ENCODE results near the gene EHD3.

EHD3 gene

DNA sequence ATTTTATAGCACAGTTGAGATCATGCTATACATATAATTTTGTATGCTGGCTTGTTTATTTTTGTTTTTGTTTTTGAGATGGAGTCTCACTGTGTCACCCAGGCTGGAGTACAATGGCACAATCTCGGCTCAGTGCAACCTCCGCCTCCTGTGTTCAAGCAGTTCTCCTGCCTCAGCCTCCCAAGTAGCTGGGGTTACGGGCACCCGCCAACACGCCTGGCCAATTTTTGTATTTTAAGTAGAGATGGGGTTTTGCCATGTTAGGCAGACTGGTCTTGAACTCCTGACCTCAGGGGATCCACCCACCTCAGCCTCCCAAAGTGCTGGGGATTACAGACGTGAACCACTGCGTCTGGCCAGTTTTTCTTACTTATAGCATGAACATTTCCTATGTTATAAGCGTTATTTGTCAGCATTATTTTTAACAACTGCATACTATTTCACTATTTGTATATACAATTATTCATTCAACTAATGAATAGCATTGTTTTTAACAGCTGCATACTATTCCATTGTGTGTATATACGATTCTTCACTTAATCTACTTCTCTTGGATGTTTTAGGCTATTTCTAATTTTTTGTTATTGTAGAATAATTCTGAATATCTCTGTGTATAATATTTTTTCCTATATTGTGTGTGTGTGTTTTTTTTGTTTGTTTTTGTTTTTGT, 3.5 kb downstream of the EHD3 start:
- POLR2A ChIA-PET (ENCODE audit: low non-redundant PET): no interaction called here
- TF ChIP-seq, protein P1, sequence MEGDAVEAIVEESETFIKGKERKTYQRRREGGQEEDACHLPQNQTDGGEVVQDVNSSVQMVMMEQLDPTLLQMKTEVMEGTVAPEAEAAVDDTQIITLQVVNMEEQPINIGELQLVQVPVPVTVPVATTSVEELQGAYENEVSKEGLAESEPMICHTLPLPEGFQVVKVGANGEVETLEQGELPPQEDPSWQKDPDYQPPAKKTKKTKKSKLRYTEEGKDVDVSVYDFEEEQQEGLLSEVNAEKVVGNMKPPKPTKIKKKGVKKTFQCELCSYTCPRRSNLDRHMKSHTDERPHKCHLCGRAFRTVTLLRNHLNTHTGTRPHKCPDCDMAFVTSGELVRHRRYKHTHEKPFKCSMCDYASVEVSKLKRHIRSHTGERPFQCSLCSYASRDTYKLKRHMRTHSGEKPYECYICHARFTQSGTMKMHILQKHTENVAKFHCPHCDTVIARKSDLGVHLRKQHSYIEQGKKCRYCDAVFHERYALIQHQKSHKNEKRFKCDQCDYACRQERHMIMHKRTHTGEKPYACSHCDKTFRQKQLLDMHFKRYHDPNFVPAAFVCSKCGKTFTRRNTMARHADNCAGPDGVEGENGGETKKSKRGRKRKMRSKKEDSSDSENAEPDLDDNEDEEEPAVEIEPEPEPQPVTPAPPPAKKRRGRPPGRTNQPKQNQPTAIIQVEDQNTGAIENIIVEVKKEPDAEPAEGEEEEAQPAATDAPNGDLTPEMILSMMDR (conservative IDR thresholded peaks at IDR 0.05; ENCODE audit: low read depth): no peak
- CTCF ChIA-PET: interaction anchor here (0.6 kb wide), 1 partner anchor 37 kb away, joined by 3 read pairs; no protein-coding TSS in a partner anchor
- no peak overlapping the region for H3K27ac ChIP-seq
- DNase-seq (ENCODE audit: low spot score): no peak

DNA sequence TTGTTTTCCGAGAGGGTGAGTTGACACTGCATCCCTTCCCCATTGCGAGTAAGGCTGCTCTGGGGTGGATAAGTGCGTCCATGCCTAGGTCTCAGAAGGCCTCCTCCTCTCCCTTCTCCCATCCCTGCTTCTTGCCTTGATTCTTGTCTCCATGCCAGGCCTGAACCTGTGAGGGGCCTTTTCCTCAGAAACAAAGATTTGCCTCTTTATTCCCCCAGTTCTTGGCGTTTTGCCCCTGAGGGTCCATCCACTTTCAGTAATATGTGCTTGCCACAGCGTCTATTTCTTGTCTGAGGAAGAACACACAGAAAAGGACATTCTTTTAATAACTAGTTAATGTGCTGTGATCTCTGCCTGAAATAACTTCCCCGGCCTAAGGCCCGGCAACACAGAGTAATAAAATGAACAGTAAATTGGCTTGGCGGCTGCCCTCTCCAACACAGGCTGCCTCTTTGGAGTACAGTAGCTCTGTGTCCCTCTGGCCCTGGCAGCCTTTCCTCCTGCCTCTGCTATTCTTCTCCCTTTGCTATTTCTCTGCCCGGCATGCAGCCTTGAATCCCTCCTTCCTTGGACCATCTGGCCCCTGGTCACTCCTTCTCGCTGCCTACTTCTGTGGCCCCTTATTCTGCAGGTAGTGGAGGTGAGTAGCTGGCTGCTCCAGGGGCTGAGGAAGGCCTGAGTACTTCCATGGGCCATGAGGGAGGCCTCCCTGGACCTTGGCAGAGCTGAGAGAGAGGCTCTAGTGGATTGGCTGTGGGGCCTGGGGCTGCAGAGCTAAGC, 4.4 kb downstream of the EHD3 start:
- DNase-seq (ENCODE audit: low spot score): no peak
- H3K27ac ChIP-seq: no peak overlapping the region
- ChIA-PET CTCF (interaction anchor here (0.6 kb wide), 1 partner anchor 1125 kb away, joined by 4 read pairs; no protein-coding TSS in a partner anchor), POLR2A (ENCODE audit: low non-redundant PET) (no interaction called here)
- TF ChIP-seq, protein P1 (conservative IDR thresholded peaks at IDR 0.05; ENCODE audit: low read depth): no peak

DNA sequence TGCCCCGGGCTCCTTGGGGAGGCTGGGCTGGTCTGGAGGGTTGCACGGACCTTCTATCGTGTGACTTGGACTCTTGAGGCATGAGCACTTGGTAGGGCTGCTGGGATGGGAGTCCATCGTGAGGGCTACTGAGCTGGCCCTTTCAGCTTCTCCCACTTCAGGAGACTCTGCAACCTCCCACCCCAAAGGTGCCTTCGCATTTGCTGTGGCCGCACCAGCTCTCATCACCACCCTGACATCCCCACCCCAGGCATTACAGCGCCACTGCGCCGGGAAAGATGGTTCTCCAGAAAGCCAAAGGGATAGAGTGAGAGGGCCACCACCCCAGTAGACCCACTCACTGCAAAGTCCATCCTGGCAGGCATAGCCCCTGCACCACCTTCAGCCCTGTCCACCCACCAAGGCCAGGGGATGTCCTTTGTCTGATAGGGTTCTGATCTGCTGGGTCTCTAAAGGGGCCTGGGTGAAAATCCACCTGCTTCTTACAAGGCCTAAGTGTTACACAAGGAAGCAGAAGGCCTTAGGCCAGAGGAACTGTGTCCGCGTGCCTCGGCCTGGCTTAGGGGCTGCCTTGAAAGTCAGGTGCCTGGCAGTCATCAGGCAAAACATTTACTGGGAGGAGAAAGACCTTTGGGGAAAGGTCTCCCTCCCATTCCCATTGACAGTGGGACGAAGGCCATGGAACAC, 5.1 kb downstream of the EHD3 start:
- no peak overlapping the region for H3K27ac ChIP-seq
- POLR2A ChIA-PET (ENCODE audit: low non-redundant PET): no interaction called here
- TF ChIP-seq, protein P1 (conservative IDR thresholded peaks at IDR 0.05; ENCODE audit: low read depth): no peak
- CTCF ChIA-PET: interaction anchor here (0.6 kb wide), 1 partner anchor 1124 kb away, joined by 4 read pairs; no protein-coding TSS in a partner anchor
- no peak for DNase-seq (ENCODE audit: low spot score)

DNA sequence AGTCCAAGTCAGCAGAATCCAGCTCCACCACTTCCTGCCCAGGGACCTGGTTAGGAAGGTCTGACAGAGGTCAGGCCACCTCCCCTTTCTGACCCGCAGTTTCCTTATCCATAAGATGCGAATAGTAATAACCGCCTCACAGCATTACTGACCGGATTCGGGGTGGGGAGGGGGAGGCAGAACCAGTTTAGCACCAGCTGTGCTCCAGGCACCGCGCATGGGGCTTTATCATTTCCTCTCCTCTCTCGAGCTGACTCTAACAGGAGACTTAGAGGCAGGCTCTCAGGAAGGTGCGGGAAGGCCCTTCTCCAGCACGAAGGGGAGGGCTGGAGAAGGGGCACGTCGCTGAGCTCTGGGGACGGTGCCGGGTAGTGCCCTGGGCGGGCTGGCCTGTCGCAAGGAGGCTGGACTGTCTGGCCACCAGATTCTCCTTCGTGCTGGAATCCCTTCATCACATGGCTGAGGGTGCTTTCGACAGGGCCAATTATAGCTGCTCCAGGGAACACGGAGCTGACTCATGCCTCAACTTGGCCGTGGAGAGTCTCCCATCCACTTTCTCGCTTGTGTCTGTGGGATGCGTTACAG, 5.7 kb downstream of the EHD3 start:
- ChIA-PET POLR2A (ENCODE audit: low non-redundant PET) (no interaction called here), CTCF (no interaction called here)
- no peak for DNase-seq (ENCODE audit: low spot score)
- TF ChIP-seq, protein P1 (conservative IDR thresholded peaks at IDR 0.05; ENCODE audit: low read depth): no peak
- no peak overlapping the region for H3K27ac ChIP-seq

DNA sequence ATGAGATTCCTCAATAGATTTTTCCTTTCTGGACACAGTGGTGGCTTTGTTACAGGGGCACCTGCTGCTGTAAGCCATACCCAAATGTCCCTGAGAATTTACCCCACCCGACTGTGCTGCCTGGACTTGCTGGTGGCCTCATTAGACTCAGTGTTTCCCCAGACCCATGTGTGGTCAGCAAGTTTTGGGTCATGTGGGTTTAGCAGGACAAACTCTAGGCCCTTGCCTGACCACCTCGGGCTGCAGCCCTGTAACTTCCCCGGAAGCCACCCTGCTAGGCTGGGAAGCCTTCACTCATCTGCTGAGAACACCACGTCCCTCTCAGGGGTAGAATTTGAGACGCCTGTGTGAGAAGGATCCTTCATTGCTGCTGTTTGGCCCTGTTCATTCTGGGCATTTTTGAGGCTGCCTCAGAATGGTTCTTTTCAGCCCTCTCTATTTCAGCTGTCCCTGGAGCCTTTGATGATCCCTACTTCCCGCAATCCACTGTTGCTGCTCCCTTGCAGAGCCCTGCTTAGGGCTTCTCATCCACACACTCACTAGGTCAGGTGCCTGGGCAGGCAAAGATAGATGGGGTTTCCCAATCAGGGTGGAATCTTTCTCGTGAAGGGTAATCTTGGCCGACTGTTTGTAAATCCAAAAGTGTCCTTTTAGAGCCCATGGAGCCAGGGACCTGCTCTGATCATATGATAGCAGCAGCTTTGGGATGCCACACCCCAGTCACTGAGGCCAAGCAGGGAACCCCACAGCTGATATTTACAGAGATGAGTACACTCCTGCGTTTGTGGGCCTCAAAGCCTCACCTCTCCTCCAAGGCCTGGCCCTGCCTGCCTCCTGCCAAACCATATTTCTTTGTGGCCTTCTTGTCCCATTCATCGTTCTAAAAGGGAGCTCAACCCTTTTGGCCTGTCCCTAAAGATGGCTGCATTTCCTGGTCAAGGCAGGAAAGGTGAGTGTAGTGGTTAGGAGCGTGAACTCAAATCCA, 6.7 kb downstream of the EHD3 start:
- ChIA-PET CTCF (interaction anchor here (0.6 kb wide), 1 partner anchor 883 kb away, joined by 3 read pairs; no protein-coding TSS in a partner anchor), POLR2A (ENCODE audit: low non-redundant PET) (no interaction called here)
- TF ChIP-seq, protein P1 (conservative IDR thresholded peaks at IDR 0.05; ENCODE audit: low read depth): no peak
- DNase-seq (ENCODE audit: low spot score): no peak
- no peak overlapping the region for H3K27ac ChIP-seq
